ENCODE measurements around the gene NKX2-8.

The NKX2-8 gene

DNA sequence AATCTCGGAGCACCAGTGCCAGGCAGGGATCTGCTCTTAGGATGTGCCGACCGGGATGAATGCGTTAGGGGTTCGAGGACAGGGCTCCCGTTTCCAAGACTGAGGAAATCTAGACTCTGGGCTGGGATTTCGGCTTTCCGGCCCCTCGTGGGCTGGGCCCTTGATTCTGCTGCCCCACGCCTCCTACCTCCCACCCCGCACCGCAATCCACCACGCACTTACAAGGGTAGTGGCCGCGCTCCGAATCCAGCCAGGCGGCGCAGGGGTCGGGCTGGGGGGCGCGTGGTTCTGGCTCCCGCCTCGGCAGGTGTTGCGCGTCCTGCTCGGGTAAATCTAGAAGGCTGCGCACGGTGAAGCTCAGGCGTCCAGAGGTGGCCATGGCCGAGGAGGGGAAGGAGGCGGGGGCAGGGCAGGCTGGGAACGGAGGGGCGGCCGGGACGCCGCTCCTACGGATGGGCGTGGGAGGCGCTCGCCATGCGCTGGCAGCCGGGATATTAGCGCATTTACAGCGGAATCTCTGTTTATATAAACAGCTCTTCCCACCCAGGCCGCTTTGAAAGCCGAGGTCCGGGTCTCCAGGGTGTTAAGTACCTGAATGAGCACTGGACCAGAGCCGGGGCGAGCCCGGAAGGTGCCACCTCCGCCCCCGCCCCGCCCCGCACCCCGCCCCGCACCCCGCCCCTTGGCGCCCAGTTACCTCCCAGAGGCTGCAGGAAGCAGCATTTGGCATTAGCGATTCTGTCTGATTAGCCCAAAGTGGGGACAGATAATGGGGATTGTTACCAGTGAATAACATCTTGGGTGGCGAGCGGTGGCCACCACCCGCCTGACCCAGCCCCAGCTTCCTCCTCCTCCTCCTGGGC is at the start of gene NKX2-8:
Gene NKX2-8 (minus strand): TSS at position 604 of the 863 bp plus-strand sequence. CDS start 225 bp downstream, at position 379.
- no peak for DNase-seq

DNA sequence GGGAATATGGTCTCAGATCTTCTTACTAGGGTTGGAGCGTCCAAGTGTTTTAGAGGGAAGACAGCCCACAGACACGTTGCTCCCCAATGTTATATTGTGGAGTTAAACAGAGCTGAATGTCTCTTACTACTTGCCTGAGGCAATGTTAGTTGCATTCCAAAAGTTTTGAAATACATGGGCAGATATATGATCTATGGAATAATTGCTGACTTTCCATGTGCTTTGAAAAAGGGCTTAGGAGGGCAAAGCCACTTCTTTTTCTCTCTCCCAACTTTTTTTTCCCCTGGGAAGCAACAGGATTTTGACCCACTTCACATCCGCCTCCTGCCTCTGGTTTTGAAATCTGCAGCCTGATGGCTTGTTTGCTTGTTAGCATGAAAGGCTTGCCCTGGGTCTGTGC is 45.6 kb upstream of the NKX2-8 start:
- no peak for DNase-seq

DNA sequence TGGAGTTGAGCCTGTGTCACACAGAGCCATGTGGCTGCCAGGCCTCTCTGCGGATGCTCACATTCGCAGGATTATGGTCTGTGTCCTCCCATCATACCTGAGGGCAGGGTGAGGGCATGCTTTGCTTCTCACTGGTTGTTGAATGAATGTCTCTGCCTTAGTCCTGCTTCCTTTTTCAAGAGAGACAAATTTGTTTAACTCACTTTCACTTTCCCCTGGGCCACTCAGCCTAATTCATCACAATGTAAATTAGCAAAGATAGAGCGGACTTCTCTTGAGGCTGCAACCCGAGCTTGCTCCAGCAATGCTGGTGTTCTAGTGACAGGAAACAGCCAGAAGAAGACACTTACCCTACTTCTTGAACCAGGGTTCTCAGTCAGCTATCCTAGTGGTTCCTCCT is 43.7 kb upstream of the NKX2-8 start:
- DNase-seq = no peak

DNA sequence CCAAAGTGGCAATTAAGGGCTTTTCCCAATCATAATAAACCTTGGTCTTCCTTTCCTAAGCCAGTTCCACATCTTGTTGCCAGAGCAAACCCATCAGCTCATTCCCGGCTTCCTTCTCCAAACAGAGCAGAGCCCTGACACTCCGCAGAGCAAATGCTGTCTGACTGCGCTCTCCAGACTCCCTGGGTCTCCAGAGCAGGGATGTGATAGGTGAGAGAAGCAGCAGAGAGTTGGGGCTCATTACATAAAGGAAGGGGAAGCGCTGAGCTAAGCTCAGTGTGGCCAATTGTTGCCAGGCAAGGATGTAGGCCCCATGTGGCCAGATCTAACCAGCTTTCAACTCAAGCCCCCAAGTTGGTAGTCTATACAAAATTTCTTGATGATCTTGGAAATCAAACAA is 43.0 kb upstream of the NKX2-8 start:
- DNase-seq = no peak

DNA sequence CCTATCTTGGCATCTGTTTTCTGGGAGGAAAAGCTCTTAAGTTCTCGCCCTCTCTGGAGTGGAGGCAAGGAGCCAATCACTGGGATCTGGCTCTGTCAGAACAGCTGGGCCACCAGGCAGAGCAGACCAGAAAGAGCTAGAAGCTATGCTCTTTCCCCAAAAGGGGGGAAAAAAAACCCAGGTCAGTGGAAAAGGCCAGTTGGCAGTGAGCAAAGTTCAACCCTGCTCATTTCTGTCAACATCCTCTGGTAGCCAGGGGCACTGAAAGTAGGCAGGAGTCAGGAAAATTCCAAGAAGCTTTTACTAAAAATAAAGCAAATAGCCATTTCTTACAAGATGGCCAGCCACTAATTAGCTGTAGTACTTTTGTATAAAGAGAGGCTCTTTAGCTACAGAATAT is 42.6 kb upstream of the NKX2-8 start:
- no peak for DNase-seq

DNA sequence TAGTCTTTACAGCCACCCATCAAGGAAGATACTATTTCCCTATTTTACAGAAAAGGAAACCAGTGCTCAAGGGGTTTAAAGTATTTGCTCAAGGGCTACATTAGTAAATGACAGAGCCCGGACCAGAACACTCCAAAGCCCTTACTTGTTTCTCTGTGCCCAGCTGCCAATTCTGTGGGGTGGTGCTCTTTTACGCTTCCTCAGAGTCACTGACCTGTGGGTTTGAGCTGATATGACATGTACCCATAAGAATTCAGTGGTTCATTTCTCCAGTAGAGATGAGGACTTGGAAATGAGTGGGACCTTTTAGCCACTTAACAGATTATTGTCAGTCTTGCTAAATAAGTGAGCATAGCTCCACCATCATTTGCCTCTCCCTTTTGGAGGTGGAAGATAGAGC is 37.4 kb upstream of the NKX2-8 start:
- DNase-seq = no peak

DNA sequence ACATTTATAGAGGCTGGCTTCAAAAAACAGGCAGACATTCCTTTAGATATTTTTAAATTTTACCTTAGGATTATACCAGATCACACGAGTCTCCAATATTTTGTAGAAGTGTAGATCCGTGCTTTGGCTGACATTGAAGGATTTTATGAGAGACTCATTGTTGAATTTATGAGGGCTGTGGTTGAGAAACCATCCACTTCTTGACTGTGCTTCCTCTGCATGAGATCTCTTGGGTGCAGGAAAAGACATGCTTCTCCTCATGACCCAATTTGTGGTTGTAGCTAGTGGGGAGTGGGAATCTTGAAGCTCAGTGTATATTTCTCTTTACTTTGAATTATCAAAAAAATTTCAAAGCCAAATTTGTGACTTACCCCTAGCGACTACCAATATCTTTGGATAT is 36.7 kb upstream of the NKX2-8 start:
- DNase-seq = no peak

DNA sequence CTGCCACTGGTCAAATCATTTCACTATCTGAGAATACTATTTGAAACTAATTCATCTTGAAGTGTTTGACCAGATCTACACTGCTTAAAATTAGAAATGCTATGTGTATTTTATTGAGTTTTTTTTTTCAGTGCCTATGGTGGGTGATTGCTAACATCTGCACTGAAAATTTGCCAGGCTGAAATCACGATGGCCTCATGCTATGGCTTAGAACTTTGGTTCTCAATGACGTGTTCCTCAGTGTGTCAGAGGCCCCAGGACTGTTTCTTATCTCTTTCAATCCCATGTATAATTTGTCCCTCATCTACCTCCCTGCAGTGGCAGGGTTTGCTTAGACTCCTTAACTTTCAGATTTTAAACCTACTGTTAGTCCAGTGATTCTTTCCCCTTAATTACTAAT is 36.2 kb upstream of the NKX2-8 start:
- DNase-seq = no peak

DNA sequence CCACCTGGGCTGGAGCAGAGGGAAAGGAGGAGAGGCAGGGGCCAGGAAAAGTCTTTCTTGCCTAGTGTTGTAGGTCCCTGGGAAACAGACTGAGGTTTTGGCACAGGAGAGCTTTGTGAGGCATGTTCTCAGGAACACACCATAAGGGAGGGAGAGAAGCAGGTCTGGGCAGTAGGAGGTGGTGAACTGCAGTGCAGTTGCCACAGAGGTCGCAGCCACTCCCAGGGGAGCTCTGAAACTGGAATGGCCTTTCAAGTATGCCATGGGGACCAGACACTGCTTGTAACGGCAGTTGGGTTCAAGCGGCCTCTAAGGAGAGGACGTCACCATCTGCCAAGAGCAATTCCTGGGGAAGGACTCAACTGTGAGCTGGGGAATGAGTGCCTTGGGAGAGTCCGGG is 35.4 kb upstream of the NKX2-8 start:
- no peak for DNase-seq

DNA sequence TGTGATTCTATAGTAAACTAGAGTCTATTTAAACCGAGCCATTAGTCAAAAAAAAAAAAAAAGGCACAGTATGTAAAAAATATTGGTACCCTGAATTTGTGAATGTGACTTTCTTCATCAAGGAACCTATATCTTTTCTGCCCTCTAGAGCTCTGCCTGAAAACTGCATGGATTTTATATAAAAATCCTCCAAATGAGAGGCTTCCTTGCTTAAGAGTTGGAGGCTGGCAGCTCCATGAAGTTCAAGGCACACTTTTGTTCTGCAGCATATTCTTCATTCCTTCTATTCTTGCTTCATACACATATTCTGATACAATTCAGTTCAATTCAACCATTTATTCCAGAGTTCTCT is 23.1 kb upstream of the NKX2-8 start:
- DNase-seq = no peak

DNA sequence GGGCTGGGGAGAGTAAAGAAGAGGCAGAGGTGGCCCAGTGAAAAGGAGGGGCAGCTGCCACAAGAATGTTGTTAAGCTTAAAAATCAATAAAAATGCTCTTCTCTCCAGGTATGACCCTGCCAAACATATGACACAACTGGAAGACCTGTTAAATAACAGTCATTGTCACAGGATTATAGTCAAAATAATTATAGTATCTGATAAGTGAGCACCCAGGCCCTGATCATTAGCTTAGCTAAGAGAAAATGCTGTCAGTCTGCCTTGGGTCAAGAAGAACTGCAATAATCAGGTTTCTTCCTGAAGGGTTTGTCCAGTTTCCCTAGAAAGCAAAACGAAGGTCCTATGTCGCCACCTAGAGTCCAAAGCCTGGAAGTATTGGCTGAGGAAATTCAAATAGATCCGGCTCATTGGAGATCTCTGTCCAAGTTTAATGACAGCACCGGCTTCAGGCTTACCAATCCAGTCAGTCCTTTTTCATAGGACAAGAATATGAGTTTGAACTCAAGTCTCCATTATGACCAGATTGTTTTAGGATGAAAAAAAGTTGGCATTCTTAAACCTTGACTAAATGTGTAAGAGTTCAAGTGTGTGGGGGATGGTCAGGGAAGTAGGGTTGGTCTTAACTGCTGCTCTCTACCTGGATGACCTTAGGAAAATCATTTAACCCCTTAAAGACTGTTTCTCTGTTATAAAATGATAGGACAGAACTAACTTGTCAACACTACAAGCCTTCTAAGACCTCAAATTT is 22.5 kb upstream of the NKX2-8 start:
- DNase-seq = no peak

DNA sequence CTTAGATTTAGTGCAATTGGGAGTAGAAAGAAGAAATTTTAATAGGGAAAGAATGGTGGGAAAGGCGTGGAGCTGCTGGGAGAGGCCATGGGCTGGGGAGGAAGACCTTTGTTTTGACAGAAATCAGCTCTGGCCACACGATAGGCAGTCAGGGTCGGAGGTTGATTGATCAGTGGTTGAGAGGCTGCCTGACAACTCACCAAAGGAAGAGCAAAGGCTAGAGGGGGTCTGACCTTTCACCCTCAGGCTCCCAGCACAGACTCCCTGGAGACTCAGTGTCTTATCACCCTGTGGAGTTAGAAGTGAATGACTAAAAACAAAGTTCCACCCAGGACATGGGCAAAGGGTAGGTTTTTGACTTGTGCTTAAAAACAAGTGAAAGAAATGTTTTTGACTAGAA is 18.0 kb upstream of the NKX2-8 start:
- no peak for DNase-seq

DNA sequence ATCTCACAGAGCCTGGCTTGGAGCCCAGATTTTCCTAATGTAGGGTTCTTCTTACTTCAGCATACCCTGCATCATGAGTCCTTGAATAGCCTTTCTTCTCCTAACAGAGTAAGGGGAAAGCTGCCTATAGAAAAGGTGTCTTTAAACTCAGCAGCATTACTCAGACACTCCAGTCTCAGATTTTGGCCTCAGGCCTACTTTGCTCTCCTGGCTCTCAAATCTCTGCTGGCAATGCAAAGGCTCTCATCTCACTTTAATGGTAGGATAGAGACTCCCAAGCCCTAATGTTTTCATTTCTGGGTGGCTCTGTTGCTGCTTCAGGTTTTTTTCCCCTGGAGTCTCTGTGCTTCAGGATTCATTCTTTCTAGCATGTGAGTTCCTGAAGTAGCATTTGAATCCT is 9.1 kb upstream of the NKX2-8 start:
- no peak for DNase-seq

DNA sequence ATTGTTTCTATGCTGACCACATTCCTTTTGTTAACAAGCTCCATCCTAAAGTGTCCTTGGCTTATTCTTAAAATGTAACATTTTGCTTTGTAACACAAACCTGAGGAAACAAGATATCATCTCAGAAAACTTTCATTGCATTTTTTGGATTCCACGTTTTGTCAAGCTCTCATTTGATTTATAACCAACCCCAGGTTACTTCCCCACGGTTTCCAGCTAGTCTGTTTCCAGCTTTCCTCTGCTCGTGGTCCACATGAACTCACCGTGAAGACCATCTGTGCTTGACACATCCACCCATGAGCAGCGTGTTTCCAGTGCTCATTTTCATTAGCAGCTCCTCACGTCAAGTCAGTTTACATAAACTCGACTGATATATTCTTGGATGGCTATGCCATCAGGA is 6.4 kb upstream of the NKX2-8 start:
- DNase-seq = no peak

DNA sequence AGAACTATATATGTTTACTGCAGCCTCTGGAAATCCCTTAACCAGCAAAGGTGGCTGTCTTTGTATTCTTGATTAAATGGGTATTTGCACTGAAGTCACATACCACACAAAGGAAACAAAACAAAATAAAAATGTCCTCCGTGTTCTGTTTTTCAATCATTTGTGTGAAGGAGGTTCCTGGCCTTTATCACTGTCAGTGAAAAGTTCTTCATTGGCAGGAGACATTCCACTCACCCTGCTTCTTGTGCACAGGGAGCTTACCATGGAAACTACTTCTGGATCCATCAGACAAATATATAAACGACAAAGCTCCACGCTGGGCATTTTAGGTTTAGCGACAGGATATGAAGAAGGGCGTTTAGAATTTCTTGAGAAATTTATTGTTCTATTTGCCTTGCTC is 5.7 kb upstream of the NKX2-8 start:
- no peak for DNase-seq

DNA sequence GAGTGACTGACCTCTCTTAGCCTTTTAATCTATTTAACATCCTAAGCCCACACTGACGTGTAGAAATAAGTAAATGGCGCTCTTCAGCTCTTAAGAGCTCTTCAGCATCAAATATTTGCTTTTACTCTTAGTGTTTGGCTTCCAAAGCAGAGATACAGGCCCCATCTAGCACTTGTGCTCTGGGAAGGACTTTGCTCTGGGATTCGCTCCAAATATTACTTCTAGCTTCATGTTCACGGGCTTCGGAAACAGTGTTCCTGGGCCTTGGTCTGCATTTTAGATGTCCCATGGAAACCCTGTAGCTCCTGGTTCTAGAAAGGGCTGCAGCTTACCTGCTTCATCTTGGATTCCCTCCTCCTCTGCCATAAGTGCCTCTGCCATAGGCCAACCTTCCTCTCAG is 2.7 kb upstream of the NKX2-8 start:
- no peak for DNase-seq

DNA sequence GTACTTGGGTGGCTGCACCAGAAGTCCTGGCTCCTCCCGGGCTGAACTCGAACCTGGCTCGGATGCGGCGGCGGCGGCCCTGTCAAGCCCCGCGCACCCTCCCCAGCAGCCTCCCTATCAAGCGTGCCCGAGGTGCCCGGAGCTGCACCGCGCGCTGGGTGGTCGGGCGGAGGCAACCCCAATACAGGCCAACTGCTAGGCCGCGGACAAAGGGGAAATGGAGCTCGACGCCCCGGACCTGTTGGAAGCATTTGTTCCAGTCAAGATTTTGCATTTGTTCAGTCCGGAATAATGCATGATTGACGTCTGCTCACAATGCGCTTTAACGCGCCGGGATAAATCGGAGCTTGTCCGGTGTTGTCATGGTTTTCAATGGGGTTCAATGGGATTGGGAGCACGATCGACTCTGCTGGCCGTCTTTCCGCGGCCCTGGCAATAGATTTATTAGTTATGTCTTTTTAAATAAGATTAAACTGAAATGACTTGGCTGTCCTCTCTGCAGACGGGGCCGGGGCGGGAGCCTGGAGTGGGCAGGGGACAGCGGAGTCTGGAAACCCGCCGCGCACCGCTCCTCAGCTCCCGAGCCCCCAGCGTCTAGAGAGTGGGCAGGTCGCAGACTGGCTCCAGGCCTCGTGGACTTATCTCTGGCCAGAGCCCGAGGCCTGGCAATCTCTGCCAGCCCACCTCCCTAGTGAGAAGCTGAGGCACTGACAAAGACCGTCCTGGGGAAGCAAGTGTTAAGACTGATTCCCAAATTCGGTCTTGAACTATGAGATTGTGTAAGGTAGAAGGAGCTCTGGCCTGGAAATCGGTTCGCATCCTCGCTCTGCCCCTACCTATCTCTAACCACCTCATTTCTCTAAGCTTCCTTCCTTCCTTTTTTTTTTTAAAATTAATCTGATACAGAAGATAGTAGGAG is 1.7 kb upstream of the NKX2-8 start:
- no peak for DNase-seq

DNA sequence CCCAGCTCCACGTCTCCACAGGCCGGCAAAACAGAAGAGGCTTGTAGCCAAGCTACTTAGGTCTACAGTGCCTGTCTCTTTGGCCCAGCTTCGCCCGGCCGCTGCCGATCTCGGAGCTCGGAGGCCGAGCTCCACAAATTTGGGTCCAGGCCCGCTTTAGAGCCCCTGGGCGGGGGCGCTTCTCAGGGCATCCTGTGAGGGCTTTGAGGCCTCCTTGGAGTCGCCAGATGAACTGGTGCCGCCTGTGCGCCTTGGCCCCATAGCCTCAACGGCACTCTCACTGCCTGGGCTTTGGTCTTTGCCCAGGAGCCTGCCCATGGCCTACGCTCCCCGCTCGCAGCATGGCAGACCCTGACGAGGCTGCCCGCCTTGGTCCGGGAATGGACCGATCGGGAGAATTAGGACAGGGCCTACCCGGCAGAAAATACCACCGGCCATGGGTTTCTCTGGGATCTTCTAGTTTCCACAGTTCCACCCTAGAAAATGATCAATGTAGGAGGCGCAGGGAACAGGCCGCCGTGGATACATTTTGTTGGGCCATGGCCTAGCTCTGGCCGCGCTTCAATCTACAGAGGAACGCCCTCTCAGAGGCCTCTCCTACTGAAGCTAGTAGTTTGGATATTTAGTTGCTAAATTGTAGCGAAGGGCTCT is 953 bp upstream of the NKX2-8 start:
- no peak for DNase-seq

DNA sequence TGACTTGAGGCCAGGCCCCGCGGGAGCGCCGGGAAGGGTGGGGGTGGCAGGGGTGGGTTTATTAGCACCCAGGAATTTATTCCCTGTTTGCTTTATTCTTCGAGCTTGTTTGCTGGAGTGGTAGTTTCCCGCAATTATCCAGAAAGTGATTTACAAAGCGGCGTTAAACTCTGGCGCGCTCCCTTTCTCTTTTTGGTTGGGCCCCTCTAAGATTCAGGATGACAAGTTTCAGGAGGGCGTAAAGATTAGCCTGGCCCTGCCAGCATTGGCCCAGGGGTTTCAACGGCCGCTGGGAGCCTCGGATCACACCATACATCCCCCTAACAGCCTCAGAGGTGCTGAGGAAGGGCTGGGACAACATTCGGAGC is 444 bp upstream of the NKX2-8 start:
- no peak for DNase-seq

DNA sequence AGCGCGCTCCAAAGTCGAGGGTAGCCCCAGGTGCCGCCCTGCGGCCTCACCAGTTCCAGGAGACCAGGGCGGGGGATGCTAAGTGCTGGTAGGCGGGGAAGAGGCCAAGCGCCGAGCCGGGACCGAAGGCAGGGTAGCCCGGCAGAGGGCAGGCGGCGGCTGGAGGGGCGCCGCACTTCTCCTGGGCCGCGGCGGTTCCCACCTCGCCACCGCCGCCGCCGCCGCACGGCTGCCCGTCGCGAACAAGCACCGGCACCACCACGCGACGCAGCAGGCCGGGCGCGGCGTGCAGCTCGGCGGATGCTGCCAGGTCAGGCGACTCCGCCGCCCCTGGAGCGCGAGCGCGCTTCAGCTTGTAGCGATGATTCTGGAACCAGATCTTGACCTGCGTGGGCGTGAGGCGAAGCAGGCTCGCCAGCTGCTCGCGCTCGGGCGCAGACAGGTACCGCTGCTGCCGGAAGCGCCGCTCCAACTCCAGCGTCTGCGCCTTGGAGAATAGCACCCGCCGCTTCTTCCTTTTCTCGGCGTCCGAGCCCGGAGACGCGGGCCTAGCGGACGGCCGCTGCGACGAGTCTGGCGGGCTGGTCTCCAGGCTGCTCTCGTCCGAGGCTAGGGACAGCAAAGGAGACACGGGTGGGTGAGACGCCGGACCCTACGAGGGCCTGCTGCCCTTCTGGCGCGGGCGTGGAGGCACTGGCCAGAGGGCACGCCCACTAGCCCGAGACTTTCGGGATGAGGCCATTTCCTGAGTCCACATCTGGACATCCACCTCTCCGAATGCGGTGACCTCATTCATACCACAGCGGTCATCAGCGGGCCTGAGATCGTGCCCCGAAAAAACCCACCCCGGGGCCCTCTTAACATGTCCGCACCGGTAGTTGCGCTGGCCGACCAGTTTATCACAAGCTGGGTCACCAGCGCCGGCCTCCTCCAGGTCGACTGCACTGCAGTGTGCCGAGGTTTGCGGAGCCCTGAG is 1.3 kb downstream of the NKX2-8 start:
- DNase-seq = no peak

DNA sequence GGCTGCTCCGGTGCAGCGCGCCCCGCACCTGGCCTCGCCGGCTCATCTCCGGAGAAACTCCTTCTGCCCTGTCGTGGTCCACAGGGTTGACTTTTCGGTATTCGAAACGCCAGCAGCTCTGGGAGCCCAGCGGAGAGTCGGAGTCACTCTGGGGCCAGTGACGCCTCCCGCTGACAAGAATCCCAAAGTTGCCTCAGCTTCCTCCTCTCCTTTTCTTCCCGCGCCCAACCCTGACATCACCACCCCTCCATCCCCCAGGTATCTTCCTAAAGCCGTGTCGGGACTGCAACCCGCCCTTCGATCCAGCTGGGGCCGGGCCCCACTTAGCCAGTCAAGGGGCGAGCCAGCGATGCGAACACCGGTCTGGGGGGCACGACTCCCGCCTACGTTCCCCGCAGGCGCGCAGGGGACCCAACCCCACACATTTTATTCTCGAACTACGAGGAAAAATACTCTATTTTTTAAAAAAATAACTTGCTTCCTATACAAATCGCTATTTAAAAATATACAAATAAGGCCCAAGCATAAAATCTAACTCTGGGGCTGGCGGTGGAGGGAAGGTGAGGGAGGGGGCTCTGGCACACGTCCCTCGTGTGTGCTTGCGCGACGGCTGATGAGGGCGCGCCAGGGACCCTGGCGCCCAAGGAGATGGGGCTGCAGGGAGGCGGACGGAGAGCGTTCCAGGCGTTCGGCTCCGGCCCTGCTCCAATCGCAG is 2.1 kb downstream of the NKX2-8 start:
- DNase-seq = no peak

All from stimulated activated CD4-positive, alpha-beta T cell treated with anti-CD3 and anti-CD28 coated beads, Interleukin-4, amount 100 ng/mL, for 1 hour (primary cell).